GM18951 (cell line): Measurements from ENCODE around the gene LMBR1L.

ENCODE experiments used
- POLR2A ChIP-seq: IDR thresholded peaks from 4 replicates; pipeline ENCODE4 v1.6.1; 2011; ENCODE audit warnings: mild to moderate bottlenecking; ENCODE audit not compliant: insufficient read length, insufficient read depth; ENCODE audit errors: extremely low read depth
- in situ Hi-C: fragments of 300-500 bp; cut with MboI; formaldehyde crosslinking; loops from one replicate; pipeline ENCODE4 v1.12.0; 2022; ENCODE audit warnings: low sequenced_read_pairs, mixed read lengths, inconsistent platforms; ENCODE audit not compliant: unreplicated experiment

The LMBR1L gene

GRCh38 chr12:49104822-49105221 is 5.8 kb downstream of the LMBR1L start:
- TF ChIP-seq POLR2A, result no peak
- in situ Hi-C loops, result no loop called here

- no peak for TF ChIP-seq POLR2A
- in situ Hi-C loops, result no loop called here
Observed at GRCh38 chr12:49100380-49100779, 10.3 kb downstream of the LMBR1L start.

GRCh38 chr12:49098703-49099102 is 11.9 kb downstream of the LMBR1L start:
- TF ChIP-seq POLR2A, result no peak
- in situ Hi-C loops, result no loop called here

GRCh38 chr12:49098035-49098451 is 12.6 kb downstream of the LMBR1L start:
- no peak for TF ChIP-seq POLR2A
- in situ Hi-C loops, result no loop called here

GRCh38 chr12:49097381-49097780 is 13.3 kb downstream of the LMBR1L start:
- no peak for TF ChIP-seq POLR2A
- in situ Hi-C loops, result no loop called here

GRCh38 chr12:49094975-49095365 is 15.7 kb downstream of the LMBR1L start:
- no peak for TF ChIP-seq POLR2A
- in situ Hi-C loops, result no loop called here

- in situ Hi-C loops, result no loop called here
- no peak for TF ChIP-seq POLR2A
Observed at GRCh38 chr12:49094160-49094974, 16.3 kb downstream of the LMBR1L start, which contains the start of gene DHH. Gene DHH (minus strand): TSS chr12:49094801. CDS start chr12:49094512, 289 bp downstream.

- TF ChIP-seq POLR2A, result no peak
- in situ Hi-C loops, result no loop called here
Observed at GRCh38 chr12:49093792-49094159, 16.9 kb downstream of the LMBR1L start.

- TF ChIP-seq POLR2A, result no peak
- in situ Hi-C loops, result no loop called here
Observed at GRCh38 chr12:49092816-49093406, 17.7 kb downstream of the LMBR1L start.

- TF ChIP-seq POLR2A, result no peak
- in situ Hi-C loops, result no loop called here
Observed at GRCh38 chr12:49092086-49092815, 18.4 kb downstream of the LMBR1L start.

GRCh38 chr12:49091836-49092085 is 18.9 kb downstream of the LMBR1L start:
- in situ Hi-C loops, result no loop called here
- no peak for TF ChIP-seq POLR2A

GRCh38 chr12:49091056-49091835 is 19.4 kb downstream of the LMBR1L start:
- TF ChIP-seq POLR2A, result no peak
- in situ Hi-C loops, result no loop called here

- in situ Hi-C loops, result loop anchor here (10.0 kb wide), 1 partner anchor 145 kb away; no protein-coding TSS in a partner anchor
- TF ChIP-seq POLR2A, result no peak
Observed at GRCh38 chr12:49089821-49090773, 20.6 kb downstream of the LMBR1L start.
